ENCODE data around the gene CARMIL1.

Gene CARMIL1

GRCh38 chr6:25250878-25251277, 28.3 kb upstream of the CARMIL1 start:
- H3K27ac ChIP-seq: no peak overlapping the region
- DNase-seq: no peak
- H3K27me3 ChIP-seq (ENCODE audit: insufficient read depth, low read depth, severe bottlenecking): no peaks in the 10 kb centered on the region
- TF ChIP-seq CTCF (IDR thresholded peaks at IDR 0.05; ENCODE audit: low read depth, low read length): no peak
- no peak overlapping the region for H3K4me3 ChIP-seq (ENCODE audit: low read depth, low read length)
- H3K9me3 ChIP-seq (ENCODE audit: severe bottlenecking): no peaks in the 10 kb centered on the region
- no peaks in the 10 kb centered on the region for H3K36me3 ChIP-seq

GRCh38 chr6:25251426-25251825, 27.7 kb upstream of the CARMIL1 start:
- H3K36me3 ChIP-seq: no peaks in the 10 kb centered on the region
- TF ChIP-seq CTCF (IDR thresholded peaks at IDR 0.05; ENCODE audit: low read depth, low read length): no peak
- no peak overlapping the region for H3K4me3 ChIP-seq (ENCODE audit: low read depth, low read length)
- H3K27ac ChIP-seq: no peak overlapping the region
- no peaks in the 10 kb centered on the region for H3K9me3 ChIP-seq (ENCODE audit: severe bottlenecking)
- no peak for DNase-seq
- H3K27me3 ChIP-seq (ENCODE audit: insufficient read depth, low read depth, severe bottlenecking): no peaks in the 10 kb centered on the region

GRCh38 chr6:25253351-25253750, 25.8 kb upstream of the CARMIL1 start:
- Histone ChIP-seq H3K27me3 (ENCODE audit: insufficient read depth, low read depth, severe bottlenecking) (no peaks in the 10 kb centered on the region), H3K36me3 (no peaks in the 10 kb centered on the region), H3K27ac (no peak overlapping the region), H3K9me3 (ENCODE audit: severe bottlenecking) (no peaks in the 10 kb centered on the region), H3K4me3 (ENCODE audit: low read depth, low read length) (no peak overlapping the region)
- TF ChIP-seq CTCF (IDR thresholded peaks at IDR 0.05; ENCODE audit: low read depth, low read length): no peak
- DNase-seq: no peak

GRCh38 chr6:25254671-25255070, 24.5 kb upstream of the CARMIL1 start:
- Histone ChIP-seq H3K27me3 (ENCODE audit: insufficient read depth, low read depth, severe bottlenecking) (no peaks in the 10 kb centered on the region), H3K36me3 (no peaks in the 10 kb centered on the region), H3K4me3 (ENCODE audit: low read depth, low read length) (no peak overlapping the region), H3K27ac (no peak overlapping the region), H3K9me3 (ENCODE audit: severe bottlenecking) (no peaks in the 10 kb centered on the region)
- no peak for TF ChIP-seq CTCF (IDR thresholded peaks at IDR 0.05; ENCODE audit: low read depth, low read length)
- no peak for DNase-seq

GRCh38 chr6:25257686-25258348, 21.4 kb upstream of the CARMIL1 start:
- no peaks in the 10 kb centered on the region for H3K27me3 ChIP-seq (ENCODE audit: insufficient read depth, low read depth, severe bottlenecking)
- TF ChIP-seq CTCF (IDR thresholded peaks at IDR 0.05; ENCODE audit: low read depth, low read length): no peak
- no peak overlapping the region for H3K27ac ChIP-seq
- no peaks in the 10 kb centered on the region for H3K36me3 ChIP-seq
- no peak overlapping the region for H3K4me3 ChIP-seq (ENCODE audit: low read depth, low read length)
- no peaks in the 10 kb centered on the region for H3K9me3 ChIP-seq (ENCODE audit: severe bottlenecking)
- DNase-seq: no peak

- no peak for TF ChIP-seq CTCF (IDR thresholded peaks at IDR 0.05; ENCODE audit: low read depth, low read length)
- DNase-seq: no peak
Observed at GRCh38 chr6:25259756-25260155, 19.4 kb upstream of the CARMIL1 start.

More at GRCh38 chr6:25259756-25260155, 19.4 kb upstream of the CARMIL1 start:
- no peaks in the 10 kb centered on the region for H3K9me3 ChIP-seq (ENCODE audit: severe bottlenecking)
- no peak overlapping the region for H3K4me3 ChIP-seq (ENCODE audit: low read depth, low read length)
- H3K27me3 ChIP-seq (ENCODE audit: insufficient read depth, low read depth, severe bottlenecking): no peaks in the 10 kb centered on the region
- no peaks in the 10 kb centered on the region for H3K36me3 ChIP-seq
- H3K27ac ChIP-seq: no peak overlapping the region
